GM19025 (cell line): ENCODE results near the gene DCAF10.
"Not testable (repeated sequence)": the region's sequence is repeated elsewhere in the genome, so short reads cannot be mapped to it uniquely, and the experiment has no call there.

Experiments
- ATAC-seq: cut with Tn5 transposase; IDR thresholded peaks from one replicate; pipeline ENCODE4 v1.9.1; 2021; ENCODE audit warnings: mild to moderate bottlenecking, low read depth, moderate library complexity; ENCODE audit not compliant: unreplicated experiment

Gene DCAF10

GRCh38 chr9:37856551-37856950 lies 56.0 kb downstream of the DCAF10 start:
- ATAC-seq: no peak

GRCh38 chr9:37859043-37859442 lies 58.4 kb downstream of the DCAF10 start:
- no peak for ATAC-seq

GRCh38 chr9:37862530-37862929 lies 61.9 kb downstream of the DCAF10 start:
- no peak for ATAC-seq

GRCh38 chr9:37870081-37870798 lies 69.6 kb downstream of the DCAF10 start:
- no peak for ATAC-seq

- no peak for ATAC-seq
Observed at GRCh38 chr9:37870799-37871176, 70.2 kb downstream of the DCAF10 start.

GRCh38 chr9:37873955-37874354 lies 73.4 kb downstream of the DCAF10 start:
- ATAC-seq: no peak

- no peak for ATAC-seq
Observed at GRCh38 chr9:37876376-37876775, 75.8 kb downstream of the DCAF10 start.

- no peak for ATAC-seq
Observed at GRCh38 chr9:37880916-37881479, 80.4 kb downstream of the DCAF10 start.

GRCh38 chr9:37887977-37888583 lies 87.5 kb downstream of the DCAF10 start:
- not testable (repeated sequence) for ATAC-seq

GRCh38 chr9:37889536-37889935 lies 88.9 kb downstream of the DCAF10 start:
- no peak for ATAC-seq

GRCh38 chr9:37891042-37891441 lies 90.4 kb downstream of the DCAF10 start:
- not testable (repeated sequence) for ATAC-seq

- no peak for ATAC-seq
Observed at GRCh38 chr9:37892063-37892462, 91.5 kb downstream of the DCAF10 start.

- no peak for ATAC-seq
Observed at GRCh38 chr9:37897665-37898064, 97.1 kb downstream of the DCAF10 start.

GRCh38 chr9:37899041-37899440 lies 98.4 kb downstream of the DCAF10 start:
- no peak for ATAC-seq

- ATAC-seq: no peak
Observed at GRCh38 chr9:37902131-37902530, 101.5 kb downstream of the DCAF10 start.

- ATAC-seq: no peak
Observed at GRCh38 chr9:37902796-37903646, 102.4 kb downstream of the DCAF10 start.

GRCh38 chr9:37903647-37904444 lies 103.2 kb downstream of the DCAF10 start, which contains the start of gene SLC25A51:
Gene SLC25A51, minus strand, starts transcription at chr9:37904127. Its CDS starts 15,577 bp downstream, at chr9:37888550.
- peak; percentile 86 for ATAC-seq

GRCh38 chr9:37904445-37905130 lies 104.0 kb downstream of the DCAF10 start:
- ATAC-seq: no peak

- ATAC-seq: no peak
Observed at GRCh38 chr9:37905131-37905505, 104.5 kb downstream of the DCAF10 start.

- ATAC-seq: no peak
Observed at GRCh38 chr9:37905776-37906175, 105.2 kb downstream of the DCAF10 start.
